SU-DHL-6 (cell line): ENCODE results near the gene NKAIN1.

Experiments
- CTCF ChIP-seq: fragments of 200-600 bp; sonication (generic); IDR thresholded peaks from one replicate; pipeline ENCODE4 v1.5.1; 2017; ENCODE audit warnings: antibody characterized with exemption, mild to moderate bottlenecking, low read length, moderate library complexity; ENCODE audit not compliant: insufficient read depth, poor library complexity, severe bottlenecking
- EZH2phosphoT487 ChIP-seq: fragments of 200-600 bp; sonication (generic), shearing (Covaris generic); conservative IDR thresholded peaks from 2 replicates; pipeline ENCODE4 v1.6.1; 2018; ENCODE audit warnings: mild to moderate bottlenecking, antibody characterized with exemption, low read length, moderate library complexity, mixed read lengths

DNA sequence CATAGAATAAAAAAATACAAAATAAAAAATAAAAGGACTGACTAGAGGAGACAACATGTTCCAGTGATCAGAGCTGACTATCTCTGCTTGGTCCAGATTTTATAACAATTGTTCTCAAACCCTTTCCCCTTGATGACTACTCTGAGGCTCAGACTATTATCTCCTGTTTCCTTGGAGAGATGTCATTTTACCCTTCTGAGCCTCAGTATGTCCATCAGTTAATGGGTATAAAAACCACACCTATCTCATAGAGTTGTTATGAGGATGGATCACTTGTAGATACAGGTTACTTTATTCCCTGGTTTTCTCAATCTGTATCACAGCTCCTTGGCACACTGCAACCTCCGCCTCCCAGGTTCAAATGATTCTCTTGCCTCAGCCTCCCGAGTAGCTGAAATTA is 7.0 kb downstream of the NKAIN1 start:
- TF ChIP-seq CTCF, result no peak
- no peak for TF ChIP-seq EZH2phosphoT487
